ENCODE measurements around the gene UBR4.

- TF ChIP-seq POLR2A (IDR thresholded peaks at IDR 0.05; ENCODE audit: extremely low read depth, insufficient read length) = no peak
- peak; percentile 63 for TF ChIP-seq CTCF (IDR thresholded peaks at IDR 0.05; ENCODE audit: low read depth, low read length)
- no peak for TF ChIP-seq MAX (IDR thresholded peaks at IDR 0.05; ENCODE audit: low read depth, low read length)
These were observed 96.4 kb downstream of the UBR4 start for GRCh38 chr1:19113697-19114092.
